Left colon (tissue), 2 donors: ENCODE measurements around the gene JAK3. TPM values are rescaled to one million over a fixed set of nuclear protein-coding genes. Genes with fewer than 3 reads are reported as not detected.
"Not testable (repeated sequence)": the region's sequence is repeated elsewhere in the genome, so short reads cannot be mapped to it uniquely, and the experiment has no call there.

Experiments used
- ATAC-seq: fragments of 200-7000 bp; cut with Tn5 transposase; one replicate; pipeline ENCODE4 v1.9.1; 2020; ENCODE audit warnings: mild to moderate bottlenecking, moderate library complexity
- DNase-seq, 2 donors: peaks; one replicate each; pipeline ENCODE4 v3.0.0-alpha.2; 2020
- intact Hi-C, 2 donors: fragments of 100-400 bp; cut with DNase I in 1 of 2; cut with micrococcal nuclease in 1 of 2; formaldehyde crosslinking; loops; one replicate each; pipeline versions ENCODE4 v1.11.2 to v1.14.0; 2022; cut with DNase I, micrococcal nuclease
- long read RNA-seq: library from polyadenylated mRNA; unstranded; transcript quantifications from one replicate; pipeline ENCODE4 v2.0.0, GENCODE V29; 2021
- total RNA-seq, 2 donors: library from RNA; stranded (reverse); fragmentation: NEBNext Ultra II Directional; extraction: Animal tissue kit (Norgen Biotek cat#: 25700); gene quantifications; one replicate each; pipeline ENCODE4 v1.2.1, GENCODE V29; 2021
- donor health status: DM: no; HTN: no; CAD: no.
- donor health status: DM: yes; HTN: yes; CAD: no.

Gene JAK3
- 1 to 10 TPM; 2.7 to 3.7 TPM for total RNA-seq
- long read RNA-seq, partial matches to known transcripts = 1 of 1 reads
- long read RNA-seq, other reads (novel, unspliced or antisense) = 0 of 1 reads

GRCh38 chr19:17847538-17848366 lies at the start of gene JAK3:
JAK3 (minus strand) TSS chr19:17847982; CDS start chr19:17844417, 3,565 bp downstream.
- peak; percentile 52 for ATAC-seq
- intact Hi-C loops = no loop called here
- peak in 1 of 2 donors; percentile 61 for DNase-seq

GRCh38 chr19:17893766-17894165 lies 46.0 kb upstream of the JAK3 start:
- no peak for DNase-seq
- intact Hi-C loops = no loop called here
- no peak for ATAC-seq

GRCh38 chr19:17889609-17890214 lies 41.9 kb upstream of the JAK3 start:
- no peak for DNase-seq
- intact Hi-C loops = no loop called here
- ATAC-seq = no peak

- intact Hi-C loops = no loop called here
- no peak for DNase-seq
- ATAC-seq = no peak
Observed at GRCh38 chr19:17888260-17888659, 40.5 kb upstream of the JAK3 start.

- ATAC-seq, intact Hi-C loops, DNase-seq: not testable (repeated sequence)
Observed at GRCh38 chr19:17887221-17887620, 39.4 kb upstream of the JAK3 start.

GRCh38 chr19:17886515-17886914 lies 38.7 kb upstream of the JAK3 start:
- no peak for ATAC-seq
- no peak for DNase-seq
- intact Hi-C loops = no loop called here

GRCh38 chr19:17883627-17884410 lies 36.0 kb upstream of the JAK3 start:
- ATAC-seq = no peak
- intact Hi-C loops = no loop called here

DNA sequence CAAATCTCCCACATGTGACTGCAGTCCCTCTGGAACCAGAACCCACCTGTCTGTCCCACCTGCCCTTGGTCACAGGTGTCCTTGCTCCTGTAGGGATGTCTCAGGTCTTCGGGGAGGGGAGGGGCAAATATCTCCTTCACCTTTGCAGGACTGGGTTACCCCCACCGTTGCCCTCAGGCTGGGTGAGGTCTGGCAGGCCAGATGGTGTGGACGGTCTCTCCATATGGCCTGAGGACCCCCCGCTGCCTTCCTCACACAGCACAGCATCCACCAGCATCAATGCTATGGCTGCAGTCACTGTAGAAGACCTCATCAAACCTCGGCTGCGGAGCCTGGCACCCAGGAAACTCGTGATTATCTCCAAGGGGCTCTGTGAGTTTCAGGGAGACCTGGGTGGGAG lies 33.9 kb upstream of the JAK3 start:
- ATAC-seq = no peak
- intact Hi-C loops = no loop called here
- no peak for DNase-seq

More at GRCh38 chr19:17883627-17884410, 36.0 kb upstream of the JAK3 start:
- DNase-seq = no peak

DNA sequence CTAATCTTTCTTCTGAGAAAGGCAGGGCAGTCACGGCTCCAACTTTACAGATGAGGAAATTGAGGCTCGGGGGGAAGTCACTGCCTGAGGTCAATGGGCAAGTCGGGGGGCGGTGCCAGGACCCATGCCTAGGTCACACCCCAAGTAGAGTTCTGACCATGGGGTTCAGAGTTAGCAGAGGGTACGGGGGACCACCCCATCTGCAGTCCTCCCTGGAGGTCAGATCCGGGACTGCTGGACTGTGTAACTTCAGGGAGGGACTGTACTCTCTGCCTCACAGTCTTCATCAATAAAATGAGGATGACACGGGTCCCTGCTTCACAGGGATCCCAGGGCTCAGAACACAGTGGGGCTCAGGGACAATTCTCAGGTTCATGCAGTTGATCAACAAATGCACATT lies 31.7 kb upstream of the JAK3 start:
- intact Hi-C loops = no loop called here
- DNase-seq (no peak), ATAC-seq (no peak)

- no peak for DNase-seq
- intact Hi-C loops = no loop called here
- ATAC-seq = no peak
Observed at GRCh38 chr19:17877696-17878095, 29.9 kb upstream of the JAK3 start.

DNA sequence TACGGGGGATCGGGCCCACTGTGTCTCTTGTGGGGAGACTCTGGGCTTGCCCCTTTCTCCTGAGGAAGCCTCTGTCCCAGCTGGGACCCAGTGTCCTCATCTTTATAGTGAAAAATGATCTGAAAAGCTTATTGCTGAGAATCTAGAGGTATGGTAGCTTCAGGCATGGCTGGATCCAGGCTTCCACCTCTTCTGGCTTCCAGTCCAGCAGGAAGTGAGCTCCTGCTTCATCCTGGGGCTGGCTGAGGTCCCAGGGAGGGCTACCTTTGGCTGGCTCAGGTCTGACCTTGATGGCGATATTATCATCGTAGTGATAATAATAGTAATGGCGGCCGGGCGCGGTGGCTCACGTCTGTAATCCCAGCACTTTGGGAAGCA lies 27.0 kb upstream of the JAK3 start:
- DNase-seq = no peak
- intact Hi-C loops = no loop called here
- no peak for ATAC-seq

DNA sequence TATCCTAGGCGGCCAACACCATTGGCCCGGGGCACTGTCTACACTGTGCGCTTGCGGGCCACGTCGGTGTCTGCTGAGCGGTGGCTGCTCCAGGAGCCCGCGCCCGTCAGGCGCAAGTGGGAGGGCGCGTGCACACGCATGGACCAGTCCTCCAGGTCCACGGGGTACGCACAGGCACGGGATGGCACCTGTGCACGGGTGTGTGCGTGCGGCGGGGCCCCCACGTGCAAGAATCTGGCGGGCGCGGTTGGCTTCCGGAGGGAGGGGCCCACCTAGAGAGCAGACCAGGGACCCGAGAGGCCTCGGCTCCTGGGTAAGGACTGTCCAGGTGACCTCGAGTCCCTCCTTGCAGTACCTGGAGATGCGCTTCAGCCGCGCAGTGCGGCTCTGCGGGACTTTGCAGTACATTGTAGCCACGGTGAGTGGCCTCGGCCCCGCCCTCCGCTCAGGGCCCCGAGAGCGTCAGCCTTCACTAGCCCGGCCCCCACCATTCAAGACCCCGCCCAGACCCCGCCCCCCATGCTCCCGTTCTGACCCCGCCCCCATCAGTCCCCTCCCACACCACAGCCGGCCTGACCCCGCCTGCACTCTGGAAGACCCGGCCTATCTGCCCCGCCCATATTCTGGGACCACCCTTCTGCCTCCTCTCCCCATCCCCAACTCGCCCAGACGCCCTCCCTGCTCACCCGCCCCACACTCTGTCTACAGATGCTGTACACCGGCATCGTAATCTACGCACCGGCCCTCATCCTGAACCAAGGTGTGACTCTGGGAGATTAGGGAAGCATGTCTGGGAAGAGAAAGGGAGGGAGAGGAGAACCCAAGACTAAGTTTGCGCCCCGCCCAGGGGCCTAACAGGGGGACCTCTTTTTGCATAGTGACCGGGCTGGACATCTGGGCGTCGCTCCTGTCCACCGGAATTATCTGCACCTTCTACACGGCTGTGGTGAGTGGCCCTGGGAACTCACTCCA lies 26.3 kb upstream of the JAK3 start:
- intact Hi-C loops = no loop called here
- ATAC-seq (peak; percentile 86), DNase-seq (peak; percentile 43 to 72)

DNA sequence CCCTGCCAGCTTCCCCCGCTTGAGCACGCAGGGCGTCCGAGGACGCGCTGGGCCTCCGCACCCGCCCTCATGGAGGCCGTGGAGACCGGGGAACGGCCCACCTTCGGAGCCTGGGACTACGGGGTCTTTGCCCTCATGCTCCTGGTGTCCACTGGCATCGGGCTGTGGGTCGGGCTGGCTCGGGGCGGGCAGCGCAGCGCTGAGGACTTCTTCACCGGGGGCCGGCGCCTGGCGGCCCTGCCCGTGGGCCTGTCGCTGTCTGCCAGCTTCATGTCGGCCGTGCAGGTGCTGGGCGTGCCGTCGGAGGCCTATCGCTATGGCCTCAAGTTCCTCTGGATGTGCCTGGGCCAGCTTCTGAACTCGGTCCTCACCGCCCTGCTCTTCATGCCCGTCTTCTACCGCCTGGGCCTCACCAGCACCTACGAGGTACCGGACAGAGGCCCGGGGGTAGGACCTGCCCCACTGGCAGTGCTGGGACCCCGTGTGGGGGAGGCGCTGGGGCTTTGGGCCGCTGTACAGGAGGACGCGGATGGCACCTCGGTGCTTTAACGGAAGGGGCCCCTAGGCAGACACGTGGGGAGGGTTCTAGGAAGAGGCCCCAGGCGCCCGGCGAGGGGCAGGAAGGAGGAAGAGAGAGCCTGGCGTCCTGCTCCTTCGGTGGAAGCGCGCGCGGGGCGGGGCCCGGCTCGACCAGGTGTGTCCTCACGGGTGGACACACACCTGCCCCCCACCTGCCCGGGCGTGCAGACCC lies 24.6 kb upstream of the JAK3 start:
- ATAC-seq (peak; percentile 34), DNase-seq (peak in 1 of 2 donors; percentile 41)
- intact Hi-C loops = no loop called here

DNA sequence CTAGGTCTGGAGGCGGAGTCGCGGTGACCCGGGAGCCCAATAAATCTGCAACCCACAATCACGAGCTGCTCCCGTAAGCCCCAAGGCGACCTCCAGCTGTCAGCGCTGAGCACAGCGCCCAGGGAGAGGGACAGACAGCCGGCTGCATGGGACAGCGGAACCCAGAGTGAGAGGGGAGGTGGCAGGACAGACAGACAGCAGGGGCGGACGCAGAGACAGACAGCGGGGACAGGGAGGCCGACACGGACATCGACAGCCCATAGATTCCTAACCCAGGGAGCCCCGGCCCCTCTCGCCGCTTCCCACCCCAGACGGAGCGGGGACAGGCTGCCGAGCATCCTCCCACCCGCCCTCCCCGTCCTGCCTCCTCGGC lies 24.1 kb upstream of the JAK3 start, which contains the start of gene SLC5A5:
TSS of gene SLC5A5 (plus strand) at position 68 of the 373 bp plus-strand sequence. CDS start 375 bp downstream, outside the sequence.
- intact Hi-C loops = no loop called here
- DNase-seq = no peak
- ATAC-seq = no peak

GRCh38 chr19:17871032-17871877 lies 23.5 kb upstream of the JAK3 start:
- no peak for ATAC-seq
- intact Hi-C loops = no loop called here
- DNase-seq = no peak

DNA sequence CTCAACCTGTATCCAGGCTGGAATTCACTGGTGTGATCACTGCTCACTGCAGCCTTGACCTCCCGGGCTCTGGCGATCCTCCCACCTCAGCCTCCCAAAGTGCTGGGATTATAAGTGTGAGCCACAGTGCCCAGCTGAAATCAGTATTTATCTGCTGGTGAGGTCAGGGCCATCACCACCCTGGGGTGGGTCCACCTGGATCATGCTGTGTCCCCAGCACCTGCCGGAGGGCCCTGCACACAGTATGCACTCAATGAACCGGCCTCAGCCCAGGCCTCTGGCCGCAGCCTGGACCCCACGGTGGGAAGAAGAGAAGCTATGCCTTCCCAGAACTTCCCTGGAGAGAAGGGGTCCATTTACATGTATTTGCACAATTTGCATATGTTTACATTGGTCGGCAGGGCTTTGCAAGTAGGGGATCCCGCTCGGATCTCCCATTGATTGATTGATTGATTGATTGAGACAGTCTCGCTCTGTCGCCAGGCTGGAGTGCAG lies 21.4 kb upstream of the JAK3 start:
- no peak for DNase-seq
- no peak for ATAC-seq
- intact Hi-C loops = loop anchor here (5.0 to 10.0 kb wide), 2 partner anchors 56 to 63 kb away; partner anchors contain the start of gene CCDC124 (in 1 of the 2)
